WTC11 (cell line): ENCODE measurements around the gene HNRNPH3. TPM values are rescaled to one million over a fixed set of nuclear protein-coding genes. Genes with fewer than 3 reads are reported as not detected.
"Not testable (repeated sequence)": the region's sequence is repeated elsewhere in the genome, so short reads cannot be mapped to it uniquely, and the experiment has no call there.

Experiments
- ATAC-seq: fragments of 200-7000 bp; cut with Tn5 transposase; 2 replicates; pipeline ENCODE4 v1.10.0; 2021; ENCODE audit warnings: mild to moderate bottlenecking, moderate library complexity
- CTCF ChIA-PET: fragments of 300-600 bp; sonication (Branson Sonifier 250); formaldehyde crosslinking; loops from one replicate; lab custom pipeline; 2021; ENCODE audit warnings: antibody characterized with exemption; lab: Charles Lee
- POLR2A ChIA-PET: fragments of 350-600 bp; sonication (Branson Sonifier 250); formaldehyde crosslinking; loops from one replicate; lab custom pipeline; 2021; ENCODE audit warnings: antibody characterized with exemption; lab: Charles Lee
- DNase-seq: peaks from one replicate; pipeline ENCODE4 v3.0.0; 2021; ENCODE audit warnings: low spot score
- H3K27ac Mint-ChIP-seq: 2 replicates; pipeline ENCODE4 v1.8.0; 2021; ENCODE audit warnings: mixed read lengths
- H3K27me3 Mint-ChIP-seq: 2 replicates; pipeline ENCODE4 v1.8.0; 2021; ENCODE audit warnings: low read depth, mild to moderate bottlenecking, moderate library complexity, mixed read lengths
- H3K36me3 Mint-ChIP-seq: 2 replicates; pipeline ENCODE4 v1.8.0; 2021; ENCODE audit warnings: mixed read lengths
- H3K4me1 Mint-ChIP-seq: 2 replicates; pipeline ENCODE4 v1.8.0; 2022; ENCODE audit warnings: mixed read lengths
- H3K4me3 Mint-ChIP-seq: 2 replicates; pipeline ENCODE4 v1.8.0; 2021; ENCODE audit warnings: mild to moderate bottlenecking, moderate library complexity, mixed read lengths
- H3K9me3 Mint-ChIP-seq: 2 replicates; pipeline ENCODE4 v1.8.0; 2021; ENCODE audit warnings: mixed read lengths
- FOXP1 ChIP-seq: sonication (generic); formaldehyde crosslinking; IDR thresholded peaks from 2 replicates; pipeline ENCODE4 v1.8.0; 2022; ENCODE audit warnings: missing genetic modification reagents, mild to moderate bottlenecking, moderate library complexity, borderline replicate concordance
- GTF2I ChIP-seq: fragments of 250-450 bp; sonication (Bioruptor Pico); conservative IDR thresholded peaks from 2 replicates; pipeline ENCODE4 v1.4.0; 2021; ENCODE audit warnings: mild to moderate bottlenecking
- JUN ChIP-seq: sonication (generic); formaldehyde crosslinking; IDR thresholded peaks from 2 replicates; pipeline ENCODE4 v1.8.0; 2023; ENCODE audit warnings: mild to moderate bottlenecking, missing genetic modification reagents
- NR1H2 ChIP-seq: sonication (generic); formaldehyde crosslinking; IDR thresholded peaks from 2 replicates; pipeline ENCODE4 v1.9.0; 2021; ENCODE audit warnings: mild to moderate bottlenecking, moderate library complexity, missing genetic modification reagents
- SMAD4 ChIP-seq: sonication (generic); formaldehyde crosslinking; IDR thresholded peaks from 2 replicates; pipeline ENCODE4 v1.8.0; 2022; ENCODE audit warnings: mild to moderate bottlenecking, missing genetic modification reagents
- SOX15 ChIP-seq: fragments of 250-450 bp; sonication (Bioruptor Pico); IDR thresholded peaks from 2 replicates; pipeline ENCODE4 v1.9.0; 2021; ENCODE audit warnings: mild to moderate bottlenecking
- ZNF671 ChIP-seq: fragments of 250-450 bp; sonication (Bioruptor Pico); IDR thresholded peaks from 2 replicates; pipeline ENCODE4 v1.8.0; 2021; ENCODE audit warnings: mild to moderate bottlenecking
- total RNA-seq: library from RNA; stranded (reverse); gene quantifications from 3 replicates; pipeline ENCODE4 v1.2.3, GENCODE V29; 2021
- TF ChIP-seq, protein P1 (sequence below): sonication (generic); formaldehyde crosslinking; conservative IDR thresholded peaks from 2 replicates; pipeline ENCODE4 v1.8.1; 2022; ENCODE audit warnings: mild to moderate bottlenecking, missing genetic modification reagents
- TF ChIP-seq, protein P2 (sequence below): sonication (generic); formaldehyde crosslinking; IDR thresholded peaks from 2 replicates; pipeline ENCODE4 v1.8.1; 2023; ENCODE audit warnings: mild to moderate bottlenecking, missing genetic modification reagents, borderline replicate concordance
- TF ChIP-seq, protein P3 (sequence below): sonication (generic); formaldehyde crosslinking; IDR thresholded peaks from 2 replicates; pipeline ENCODE4 v1.8.0; 2022; ENCODE audit warnings: mild to moderate bottlenecking, missing genetic modification reagents
- TF ChIP-seq, protein P4 (sequence below): sonication (generic); formaldehyde crosslinking; IDR thresholded peaks from 2 replicates; pipeline ENCODE4 v1.8.0; 2022; ENCODE audit warnings: mild to moderate bottlenecking, missing genetic modification reagents
- TF ChIP-seq, protein P5 (sequence below): sonication (generic); formaldehyde crosslinking; IDR thresholded peaks from 2 replicates; pipeline ENCODE4 v1.8.0; 2022; ENCODE audit warnings: missing genetic modification reagents
- TF ChIP-seq, protein P6 (sequence below): sonication (generic); formaldehyde crosslinking; IDR thresholded peaks from 2 replicates; pipeline ENCODE4 v1.8.1; 2022; ENCODE audit warnings: missing genetic modification reagents, borderline replicate concordance

Gene HNRNPH3
- total RNA-seq, 1 experiment from 2014 or later = 223 TPM

DNA sequence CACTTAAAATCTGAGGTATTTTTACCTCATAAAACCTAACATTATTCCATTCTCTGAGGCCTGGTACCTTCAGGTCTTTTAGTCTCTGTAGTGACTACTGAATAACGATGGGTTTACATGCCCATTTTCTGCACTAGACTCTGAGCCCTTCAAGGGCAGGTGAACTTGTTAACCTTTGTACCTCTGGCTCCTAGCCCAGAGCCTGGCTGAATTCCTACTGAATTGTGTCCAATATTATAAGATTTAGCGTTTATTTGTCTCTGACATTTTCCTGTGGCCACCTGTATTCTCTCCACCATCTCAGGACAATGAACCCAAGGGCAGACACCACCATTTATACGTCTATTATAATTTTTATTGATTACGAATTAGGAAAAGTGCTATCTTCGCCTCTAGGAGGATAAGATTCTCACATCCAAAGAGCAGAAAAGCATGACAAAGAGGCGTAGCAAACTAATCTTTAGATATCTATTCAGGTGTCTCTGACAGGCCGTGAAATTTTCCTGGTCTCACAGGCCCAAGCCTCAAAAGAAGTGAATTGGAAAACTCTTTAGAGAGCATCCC is 27.9 kb upstream of the HNRNPH3 start:
- Mint-ChIP-seq H3K27me3 (no peaks in the 10 kb centered on the region), H3K4me1 (peaks cover 9% of the 10 kb centered on the region), H3K4me3 (no peak overlapping the region), H3K36me3 (no peaks in the 10 kb centered on the region), H3K9me3 (no peaks in the 10 kb centered on the region), H3K27ac (no peak overlapping the region)
- ATAC-seq (no peak), DNase-seq (no peak)
- POLR2A ChIA-PET = no interaction called here
- CTCF ChIA-PET = interaction anchor here (4.7 kb wide), 1 partner anchor 91 kb away, joined by 35 read pairs; no protein-coding TSS in a partner anchor
- TF ChIP-seq FOXP1 (CRISPR knock-in tag) = no peak
- TF ChIP-seq SOX15 (CRISPR knock-in tag) = no peak
- TF ChIP-seq, protein P1, sequence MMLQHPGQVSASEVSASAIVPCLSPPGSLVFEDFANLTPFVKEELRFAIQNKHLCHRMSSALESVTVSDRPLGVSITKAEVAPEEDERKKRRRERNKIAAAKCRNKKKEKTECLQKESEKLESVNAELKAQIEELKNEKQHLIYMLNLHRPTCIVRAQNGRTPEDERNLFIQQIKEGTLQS = no peak

DNA sequence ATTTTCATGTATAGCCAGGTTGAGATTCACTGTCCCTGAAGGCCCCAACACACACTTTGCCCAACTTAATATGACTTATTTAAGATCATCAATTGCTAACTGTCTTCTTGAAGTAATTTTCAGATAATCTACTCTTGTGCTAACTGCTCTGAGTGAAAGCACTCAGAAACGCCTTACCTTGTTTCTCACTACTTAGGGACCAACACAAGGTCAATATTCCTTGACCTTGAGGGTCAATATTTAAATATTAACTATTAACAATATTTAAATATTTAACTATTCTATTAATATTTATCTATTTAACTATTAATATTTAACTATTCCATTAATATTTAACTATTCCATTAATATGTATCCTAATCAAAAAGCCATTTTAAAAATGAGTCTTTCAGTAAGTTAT is 26.0 kb upstream of the HNRNPH3 start:
- POLR2A ChIA-PET = no interaction called here

DNA sequence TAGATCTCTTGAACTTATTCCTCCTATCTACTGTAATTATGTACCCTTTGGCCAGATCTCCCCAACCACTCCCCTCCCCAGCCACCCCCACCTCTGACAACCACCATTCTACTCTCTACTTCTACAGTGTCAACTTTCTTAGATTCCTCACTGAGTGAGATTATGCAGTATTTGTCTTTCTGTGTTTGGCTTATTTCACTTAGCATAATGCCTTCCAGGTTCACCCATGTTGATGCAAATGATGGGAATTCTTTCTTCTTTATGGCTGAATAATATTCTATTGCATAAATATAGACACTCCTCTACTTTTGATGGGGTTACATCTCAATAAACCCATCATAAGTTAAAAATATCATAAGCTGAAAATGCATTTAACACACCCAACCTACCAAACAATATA is 21.3 kb upstream of the HNRNPH3 start:
- H3K4me1 Mint-ChIP-seq = peaks cover 9% of the 10 kb centered on the region
- DNase-seq = no peak
- CTCF ChIA-PET = no interaction called here
- TF ChIP-seq, protein P2, sequence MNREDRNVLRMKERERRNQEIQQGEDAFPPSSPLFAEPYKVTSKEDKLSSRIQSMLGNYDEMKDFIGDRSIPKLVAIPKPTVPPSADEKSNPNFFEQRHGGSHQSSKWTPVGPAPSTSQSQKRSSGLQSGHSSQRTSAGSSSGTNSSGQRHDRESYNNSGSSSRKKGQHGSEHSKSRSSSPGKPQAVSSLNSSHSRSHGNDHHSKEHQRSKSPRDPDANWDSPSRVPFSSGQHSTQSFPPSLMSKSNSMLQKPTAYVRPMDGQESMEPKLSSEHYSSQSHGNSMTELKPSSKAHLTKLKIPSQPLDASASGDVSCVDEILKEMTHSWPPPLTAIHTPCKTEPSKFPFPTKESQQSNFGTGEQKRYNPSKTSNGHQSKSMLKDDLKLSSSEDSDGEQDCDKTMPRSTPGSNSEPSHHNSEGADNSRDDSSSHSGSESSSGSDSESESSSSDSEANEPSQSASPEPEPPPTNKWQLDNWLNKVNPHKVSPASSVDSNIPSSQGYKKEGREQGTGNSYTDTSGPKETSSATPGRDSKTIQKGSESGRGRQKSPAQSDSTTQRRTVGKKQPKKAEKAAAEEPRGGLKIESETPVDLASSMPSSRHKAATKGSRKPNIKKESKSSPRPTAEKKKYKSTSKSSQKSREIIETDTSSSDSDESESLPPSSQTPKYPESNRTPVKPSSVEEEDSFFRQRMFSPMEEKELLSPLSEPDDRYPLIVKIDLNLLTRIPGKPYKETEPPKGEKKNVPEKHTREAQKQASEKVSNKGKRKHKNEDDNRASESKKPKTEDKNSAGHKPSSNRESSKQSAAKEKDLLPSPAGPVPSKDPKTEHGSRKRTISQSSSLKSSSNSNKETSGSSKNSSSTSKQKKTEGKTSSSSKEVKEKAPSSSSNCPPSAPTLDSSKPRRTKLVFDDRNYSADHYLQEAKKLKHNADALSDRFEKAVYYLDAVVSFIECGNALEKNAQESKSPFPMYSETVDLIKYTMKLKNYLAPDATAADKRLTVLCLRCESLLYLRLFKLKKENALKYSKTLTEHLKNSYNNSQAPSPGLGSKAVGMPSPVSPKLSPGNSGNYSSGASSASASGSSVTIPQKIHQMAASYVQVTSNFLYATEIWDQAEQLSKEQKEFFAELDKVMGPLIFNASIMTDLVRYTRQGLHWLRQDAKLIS (CRISPR knock-in tag) = no peak
- TF ChIP-seq, protein P3, sequence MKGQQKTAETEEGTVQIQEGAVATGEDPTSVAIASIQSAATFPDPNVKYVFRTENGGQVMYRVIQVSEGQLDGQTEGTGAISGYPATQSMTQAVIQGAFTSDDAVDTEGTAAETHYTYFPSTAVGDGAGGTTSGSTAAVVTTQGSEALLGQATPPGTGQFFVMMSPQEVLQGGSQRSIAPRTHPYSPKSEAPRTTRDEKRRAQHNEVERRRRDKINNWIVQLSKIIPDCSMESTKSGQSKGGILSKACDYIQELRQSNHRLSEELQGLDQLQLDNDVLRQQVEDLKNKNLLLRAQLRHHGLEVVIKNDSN (CRISPR knock-in tag) = no peak
- TF ChIP-seq, protein P4, sequence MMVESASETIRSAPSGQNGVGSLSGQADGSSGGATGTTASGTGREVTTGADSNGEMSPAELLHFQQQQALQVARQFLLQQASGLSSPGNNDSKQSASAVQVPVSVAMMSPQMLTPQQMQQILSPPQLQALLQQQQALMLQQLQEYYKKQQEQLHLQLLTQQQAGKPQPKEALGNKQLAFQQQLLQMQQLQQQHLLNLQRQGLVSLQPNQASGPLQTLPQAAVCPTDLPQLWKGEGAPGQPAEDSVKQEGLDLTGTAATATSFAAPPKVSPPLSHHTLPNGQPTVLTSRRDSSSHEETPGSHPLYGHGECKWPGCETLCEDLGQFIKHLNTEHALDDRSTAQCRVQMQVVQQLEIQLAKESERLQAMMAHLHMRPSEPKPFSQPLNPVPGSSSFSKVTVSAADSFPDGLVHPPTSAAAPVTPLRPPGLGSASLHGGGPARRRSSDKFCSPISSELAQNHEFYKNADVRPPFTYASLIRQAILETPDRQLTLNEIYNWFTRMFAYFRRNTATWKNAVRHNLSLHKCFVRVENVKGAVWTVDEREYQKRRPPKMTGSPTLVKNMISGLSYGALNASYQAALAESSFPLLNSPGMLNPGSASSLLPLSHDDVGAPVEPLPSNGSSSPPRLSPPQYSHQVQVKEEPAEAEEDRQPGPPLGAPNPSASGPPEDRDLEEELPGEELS (CRISPR knock-in tag) = no peak
- TF ChIP-seq, all 79 proteins: peak for 0
- Mint-ChIP-seq H3K27me3 (no peaks in the 10 kb centered on the region; the same call in 1 of the 2 replicates), H3K27ac (no peak overlapping the region), H3K4me3 (no peak overlapping the region), H3K36me3 (no peaks in the 10 kb centered on the region), H3K9me3 (peaks cover under 1% of the 10 kb centered on the region; the same call in 1 of the 2 replicates)
- POLR2A ChIA-PET = no interaction called here
- no peak for ATAC-seq

More for the DNA sequence above, 26.0 kb upstream of the HNRNPH3 start:
- Mint-ChIP-seq H3K4me1 (peaks cover 9% of the 10 kb centered on the region), H3K36me3 (no peaks in the 10 kb centered on the region), H3K27ac (no peak overlapping the region), H3K27me3 (no peaks in the 10 kb centered on the region), H3K9me3 (no peaks in the 10 kb centered on the region), H3K4me3 (no peak overlapping the region)
- no peak for DNase-seq
- ATAC-seq = no peak
- TF ChIP-seq, protein P1 = no peak
- TF ChIP-seq ZNF671 (CRISPR knock-in tag) = no peak
- no peak for TF ChIP-seq SMAD4 (CRISPR knock-in tag)
- TF ChIP-seq GTF2I (CRISPR knock-in tag) = no peak
- TF ChIP-seq, protein P5, sequence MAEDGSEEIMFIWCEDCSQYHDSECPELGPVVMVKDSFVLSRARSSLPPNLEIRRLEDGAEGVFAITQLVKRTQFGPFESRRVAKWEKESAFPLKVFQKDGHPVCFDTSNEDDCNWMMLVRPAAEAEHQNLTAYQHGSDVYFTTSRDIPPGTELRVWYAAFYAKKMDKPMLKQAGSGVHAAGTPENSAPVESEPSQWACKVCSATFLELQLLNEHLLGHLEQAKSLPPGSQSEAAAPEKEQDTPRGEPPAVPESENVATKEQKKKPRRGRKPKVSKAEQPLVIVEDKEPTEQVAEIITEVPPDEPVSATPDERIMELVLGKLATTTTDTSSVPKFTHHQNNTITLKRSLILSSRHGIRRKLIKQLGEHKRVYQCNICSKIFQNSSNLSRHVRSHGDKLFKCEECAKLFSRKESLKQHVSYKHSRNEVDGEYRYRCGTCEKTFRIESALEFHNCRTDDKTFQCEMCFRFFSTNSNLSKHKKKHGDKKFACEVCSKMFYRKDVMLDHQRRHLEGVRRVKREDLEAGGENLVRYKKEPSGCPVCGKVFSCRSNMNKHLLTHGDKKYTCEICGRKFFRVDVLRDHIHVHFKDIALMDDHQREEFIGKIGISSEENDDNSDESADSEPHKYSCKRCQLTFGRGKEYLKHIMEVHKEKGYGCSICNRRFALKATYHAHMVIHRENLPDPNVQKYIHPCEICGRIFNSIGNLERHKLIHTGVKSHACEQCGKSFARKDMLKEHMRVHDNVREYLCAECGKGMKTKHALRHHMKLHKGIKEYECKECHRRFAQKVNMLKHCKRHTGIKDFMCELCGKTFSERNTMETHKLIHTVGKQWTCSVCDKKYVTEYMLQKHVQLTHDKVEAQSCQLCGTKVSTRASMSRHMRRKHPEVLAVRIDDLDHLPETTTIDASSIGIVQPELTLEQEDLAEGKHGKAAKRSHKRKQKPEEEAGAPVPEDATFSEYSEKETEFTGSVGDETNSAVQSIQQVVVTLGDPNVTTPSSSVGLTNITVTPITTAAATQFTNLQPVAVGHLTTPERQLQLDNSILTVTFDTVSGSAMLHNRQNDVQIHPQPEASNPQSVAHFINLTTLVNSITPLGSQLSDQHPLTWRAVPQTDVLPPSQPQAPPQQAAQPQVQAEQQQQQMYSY (CRISPR knock-in tag) = no peak
- TF ChIP-seq, protein P6, sequence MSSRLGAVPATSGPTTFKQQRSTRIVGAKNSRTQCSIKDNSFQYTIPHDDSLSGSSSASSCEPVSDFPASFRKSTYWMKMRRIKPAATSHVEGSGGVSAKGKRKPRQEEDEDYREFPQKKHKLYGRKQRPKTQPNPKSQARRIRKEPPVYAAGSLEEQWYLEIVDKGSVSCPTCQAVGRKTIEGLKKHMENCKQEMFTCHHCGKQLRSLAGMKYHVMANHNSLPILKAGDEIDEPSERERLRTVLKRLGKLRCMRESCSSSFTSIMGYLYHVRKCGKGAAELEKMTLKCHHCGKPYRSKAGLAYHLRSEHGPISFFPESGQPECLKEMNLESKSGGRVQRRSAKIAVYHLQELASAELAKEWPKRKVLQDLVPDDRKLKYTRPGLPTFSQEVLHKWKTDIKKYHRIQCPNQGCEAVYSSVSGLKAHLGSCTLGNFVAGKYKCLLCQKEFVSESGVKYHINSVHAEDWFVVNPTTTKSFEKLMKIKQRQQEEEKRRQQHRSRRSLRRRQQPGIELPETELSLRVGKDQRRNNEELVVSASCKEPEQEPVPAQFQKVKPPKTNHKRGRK (CRISPR knock-in tag) = no peak
- no peak for TF ChIP-seq NR1H2 (CRISPR knock-in tag)
- TF ChIP-seq JUN (CRISPR knock-in tag) = no peak
- CTCF ChIA-PET = interaction anchor here (1.3 kb wide), 1 partner anchor 93 kb away, joined by 6 read pairs; no protein-coding TSS in a partner anchor

DNA sequence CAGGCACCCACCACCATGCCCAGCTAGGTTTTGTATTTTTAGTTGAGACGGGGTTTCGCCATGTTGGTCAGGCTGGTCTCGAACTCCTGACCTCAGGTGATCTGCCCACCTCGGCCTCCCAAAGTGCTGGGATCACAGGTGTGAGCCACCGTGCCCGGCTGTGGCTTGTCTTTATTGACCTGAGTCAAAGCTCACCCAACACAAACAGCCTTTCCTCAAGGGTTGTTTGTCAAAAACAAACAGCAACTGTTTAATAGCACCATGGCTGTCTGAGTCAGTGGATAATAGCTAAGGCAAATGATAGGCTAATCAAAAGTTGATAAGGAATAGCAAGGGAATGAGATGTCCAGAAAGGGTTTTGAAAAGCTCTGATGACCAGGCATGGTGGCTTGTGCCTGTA is 16.9 kb upstream of the HNRNPH3 start:
- H3K4me1 Mint-ChIP-seq, H3K27ac Mint-ChIP-seq, H3K4me3 Mint-ChIP-seq, CTCF ChIA-PET, ATAC-seq, DNase-seq: not testable (repeated sequence)
- POLR2A ChIA-PET = interaction anchor here (0.6 to 2.0 kb wide), 3 partner anchors 15 to 67 kb away, joined by 3 to 6 read pairs (median 4); partner anchors contain the start of gene HNRNPH3
- H3K36me3 Mint-ChIP-seq = peaks cover 14% of the 10 kb centered on the region
- peaks cover 22% of the 10 kb centered on the region for H3K9me3 Mint-ChIP-seq
- peaks cover 10% of the 10 kb centered on the region for H3K27me3 Mint-ChIP-seq
